Nephron progenitor cell (in vitro differentiated cells): ENCODE measurements around the gene CXCL12.
A peak's percentile ranks its signal among the peaks of the same experiment; 100 is the strongest.

Experiments used
- DNase-seq: peaks from one replicate; pipeline ENCODE4 v3.0.0; 2021
- H3K27ac Mint-ChIP-seq: 2 replicates; pipeline ENCODE4 v1.8.0; 2021; ENCODE audit warnings: mild to moderate bottlenecking, moderate library complexity, mixed read lengths
- H3K27me3 Mint-ChIP-seq: 2 replicates; pipeline ENCODE4 v1.8.0; 2021; ENCODE audit warnings: mild to moderate bottlenecking, low read depth, mixed read lengths; ENCODE audit not compliant: poor library complexity
- H3K36me3 Mint-ChIP-seq: 2 replicates; pipeline ENCODE4 v1.8.0; 2021; ENCODE audit warnings: low read depth, mixed read lengths
- H3K4me1 Mint-ChIP-seq: 2 replicates; pipeline ENCODE4 v1.8.0; 2021; ENCODE audit warnings: mixed read lengths
- H3K4me3 Mint-ChIP-seq: 2 replicates; pipeline ENCODE4 v1.8.0; 2021; ENCODE audit warnings: mild to moderate bottlenecking, moderate library complexity, mixed read lengths
- H3K9me3 Mint-ChIP-seq: 2 replicates; pipeline ENCODE4 v1.8.0; 2021; ENCODE audit warnings: mild to moderate bottlenecking, moderate library complexity, mixed read lengths
- TF ChIP-seq, protein P1 (sequence below): fragments of 200-600 bp; sonication (generic); IDR thresholded peaks from 2 replicates; pipeline ENCODE4 v1.5.0; 2021; ENCODE audit warnings: antibody characterized with exemption

Gene CXCL12

DNA sequence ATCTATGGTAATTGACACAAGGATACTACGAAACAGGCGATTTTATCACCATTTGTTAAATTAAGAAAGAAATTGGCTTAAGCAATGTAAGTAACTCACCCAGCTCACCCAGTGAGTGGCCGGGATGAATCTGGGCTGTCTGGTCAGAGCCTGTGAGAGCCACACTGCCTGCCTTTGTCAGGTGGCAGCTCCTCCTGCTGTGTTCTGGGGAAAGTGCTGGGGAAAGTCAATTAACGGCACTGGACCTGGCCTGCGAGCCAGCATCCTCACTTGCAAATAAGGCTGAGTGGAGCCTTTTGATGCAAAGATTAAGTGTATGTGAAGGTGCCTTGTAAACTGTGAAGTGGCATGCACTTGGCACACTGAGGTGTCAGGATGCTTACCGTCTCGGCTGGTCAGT is 13.4 kb upstream of the CXCL12 start:
- TF ChIP-seq, protein P1, sequence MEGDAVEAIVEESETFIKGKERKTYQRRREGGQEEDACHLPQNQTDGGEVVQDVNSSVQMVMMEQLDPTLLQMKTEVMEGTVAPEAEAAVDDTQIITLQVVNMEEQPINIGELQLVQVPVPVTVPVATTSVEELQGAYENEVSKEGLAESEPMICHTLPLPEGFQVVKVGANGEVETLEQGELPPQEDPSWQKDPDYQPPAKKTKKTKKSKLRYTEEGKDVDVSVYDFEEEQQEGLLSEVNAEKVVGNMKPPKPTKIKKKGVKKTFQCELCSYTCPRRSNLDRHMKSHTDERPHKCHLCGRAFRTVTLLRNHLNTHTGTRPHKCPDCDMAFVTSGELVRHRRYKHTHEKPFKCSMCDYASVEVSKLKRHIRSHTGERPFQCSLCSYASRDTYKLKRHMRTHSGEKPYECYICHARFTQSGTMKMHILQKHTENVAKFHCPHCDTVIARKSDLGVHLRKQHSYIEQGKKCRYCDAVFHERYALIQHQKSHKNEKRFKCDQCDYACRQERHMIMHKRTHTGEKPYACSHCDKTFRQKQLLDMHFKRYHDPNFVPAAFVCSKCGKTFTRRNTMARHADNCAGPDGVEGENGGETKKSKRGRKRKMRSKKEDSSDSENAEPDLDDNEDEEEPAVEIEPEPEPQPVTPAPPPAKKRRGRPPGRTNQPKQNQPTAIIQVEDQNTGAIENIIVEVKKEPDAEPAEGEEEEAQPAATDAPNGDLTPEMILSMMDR, result no peak
- Mint-ChIP-seq H3K27ac (no peak overlapping the region), H3K36me3 (no peaks in the 10 kb centered on the region), H3K4me3 (no peak overlapping the region), H3K9me3 (no peaks in the 10 kb centered on the region), H3K4me1 (peaks cover 75% of the 10 kb centered on the region), H3K27me3 (peaks cover 29% of the 10 kb centered on the region)
- no peak for DNase-seq

DNA sequence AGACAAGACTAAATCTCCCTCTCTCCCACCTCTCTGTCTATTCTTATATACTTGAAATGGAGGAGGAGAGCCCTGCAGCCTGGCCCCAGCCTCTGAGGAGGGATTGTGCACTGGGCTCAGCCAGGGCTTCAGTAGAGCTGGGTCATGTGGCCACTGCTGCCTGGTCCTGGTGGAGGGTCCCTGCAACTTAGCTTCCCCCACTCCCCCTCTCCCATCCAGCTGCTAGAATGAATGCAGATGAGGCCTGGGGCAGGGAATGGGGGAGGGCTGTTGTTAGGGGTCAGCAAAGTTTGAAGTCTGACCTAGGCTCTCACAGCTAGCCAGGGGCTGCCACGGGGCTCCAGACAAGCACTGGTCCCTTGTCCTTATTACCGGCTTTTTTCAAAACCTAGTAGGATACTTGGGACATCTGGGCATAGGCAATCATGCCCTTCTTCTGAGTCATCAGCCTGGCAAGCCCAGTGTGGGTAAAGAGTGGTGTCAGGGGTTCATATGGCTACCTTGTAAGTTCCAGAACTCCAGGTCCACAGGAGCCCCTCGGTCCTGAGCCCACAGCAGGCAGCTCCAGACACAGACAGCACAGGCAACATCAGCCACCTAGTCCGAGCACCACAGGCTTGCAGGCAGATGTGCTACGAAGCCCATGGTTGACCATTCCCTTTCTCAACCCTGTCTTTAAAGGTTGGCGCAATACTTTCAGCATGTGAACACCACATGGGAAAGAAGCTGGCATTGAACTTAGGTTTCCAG is 12.8 kb upstream of the CXCL12 start:
- TF ChIP-seq, protein P1, result no peak
- no peak for DNase-seq
- Mint-ChIP-seq H3K4me3 (no peak overlapping the region), H3K36me3 (no peaks in the 10 kb centered on the region), H3K27ac (no peak overlapping the region), H3K9me3 (no peaks in the 10 kb centered on the region), H3K27me3 (peaks cover 29% of the 10 kb centered on the region), H3K4me1 (peaks cover 77% of the 10 kb centered on the region)

DNA sequence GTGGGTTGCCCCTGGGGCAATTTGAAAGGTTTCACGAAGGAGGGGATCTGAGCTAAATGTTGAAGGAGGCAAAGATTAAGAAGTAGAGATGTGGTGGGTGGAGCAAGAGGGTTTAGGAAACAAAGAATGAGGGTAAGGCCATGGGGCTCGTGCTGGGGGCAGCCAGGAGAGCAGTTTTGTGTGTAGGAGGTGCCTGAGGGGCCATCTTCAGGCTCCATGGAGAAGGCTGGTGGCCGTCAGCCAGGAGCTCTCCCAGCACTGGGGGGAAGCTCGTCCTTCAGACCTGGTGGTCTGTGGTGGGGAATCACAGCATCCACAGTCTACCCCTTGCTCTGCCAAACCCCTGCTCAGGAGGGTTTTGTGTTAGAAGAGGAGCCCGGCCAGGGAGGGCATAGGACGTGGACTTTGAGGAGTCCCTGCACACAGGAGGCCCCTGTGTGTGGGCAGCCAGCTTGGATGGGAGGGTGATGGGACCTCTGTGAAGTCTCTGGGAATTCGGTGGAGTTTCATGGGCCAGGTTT is 11.8 kb upstream of the CXCL12 start:
- Mint-ChIP-seq H3K9me3 (no peaks in the 10 kb centered on the region), H3K4me1 (peaks cover 81% of the 10 kb centered on the region), H3K27ac (no peak overlapping the region), H3K36me3 (no peaks in the 10 kb centered on the region), H3K4me3 (peak overlapping the region; percentile 53), H3K27me3 (peaks cover 25% of the 10 kb centered on the region)
- DNase-seq, result no peak
- TF ChIP-seq, protein P1, result no peak

DNA sequence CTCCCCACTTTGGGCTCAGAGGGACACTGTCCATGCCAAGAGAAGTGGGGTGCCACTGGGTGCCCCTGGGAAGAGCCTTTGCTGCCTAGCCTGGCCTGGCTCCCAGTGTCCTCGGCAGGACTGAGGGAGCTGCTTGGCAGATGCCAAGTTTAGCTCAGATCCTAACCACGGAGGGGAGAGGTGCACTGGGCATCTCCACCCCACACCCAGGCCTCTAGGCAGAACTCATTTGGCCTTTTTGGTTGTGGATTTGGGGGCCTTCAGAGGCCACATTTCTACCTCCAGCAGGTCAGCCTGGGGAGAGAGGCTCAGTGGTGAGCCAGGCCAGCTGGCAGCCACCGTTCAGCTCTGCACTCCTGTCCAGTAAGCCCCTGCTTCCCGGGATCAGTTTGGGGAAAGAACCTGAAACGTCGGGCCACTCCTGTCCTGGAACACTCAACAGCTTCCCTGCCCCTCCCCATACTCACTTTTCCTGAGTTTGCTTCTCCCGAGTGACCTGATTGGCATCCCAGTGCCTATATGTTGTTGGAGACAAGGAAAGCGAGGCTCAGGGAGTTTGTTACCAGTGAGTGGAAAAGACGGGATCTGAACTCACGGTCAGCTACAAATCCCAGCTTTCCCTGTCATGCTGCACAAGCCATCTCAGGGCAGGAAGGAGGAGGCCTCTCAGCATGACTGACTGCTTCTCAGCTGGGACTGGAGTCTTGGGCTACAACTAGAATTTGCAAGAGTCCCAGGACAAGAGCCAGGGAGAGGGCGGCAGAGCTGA is 11.2 kb upstream of the CXCL12 start:
- no peak overlapping the region for H3K27ac Mint-ChIP-seq
- peak overlapping the region; percentile 1 for H3K4me3 Mint-ChIP-seq
- no peaks in the 10 kb centered on the region for H3K9me3 Mint-ChIP-seq
- peaks cover 29% of the 10 kb centered on the region for H3K27me3 Mint-ChIP-seq
- DNase-seq, result no peak
- TF ChIP-seq, protein P1, result no peak
- no peaks in the 10 kb centered on the region for H3K36me3 Mint-ChIP-seq
- peaks cover 85% of the 10 kb centered on the region for H3K4me1 Mint-ChIP-seq

DNA sequence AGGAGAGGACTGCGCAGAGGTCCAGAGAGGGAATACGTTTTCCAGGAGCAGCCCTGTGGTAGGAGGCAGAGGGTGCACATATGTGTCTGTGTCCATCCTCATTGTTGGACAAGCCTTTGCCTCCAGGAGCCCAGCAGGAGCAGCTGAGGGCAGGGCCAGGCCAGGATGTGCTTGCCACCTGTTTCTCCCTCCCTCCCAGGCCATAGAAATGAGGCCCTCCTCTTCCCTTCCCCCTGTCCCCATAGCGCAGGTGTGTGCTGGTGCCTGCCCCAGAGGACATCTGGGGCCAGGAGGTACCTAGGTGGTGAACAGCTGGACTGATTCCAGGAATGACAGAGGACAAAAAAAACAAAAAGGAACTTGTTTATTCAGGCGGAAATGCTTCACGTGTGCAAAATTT is 10.5 kb upstream of the CXCL12 start:
- Mint-ChIP-seq H3K27ac (no peak overlapping the region), H3K36me3 (no peaks in the 10 kb centered on the region), H3K4me3 (no peak overlapping the region), H3K9me3 (no peaks in the 10 kb centered on the region), H3K4me1 (peaks cover 85% of the 10 kb centered on the region), H3K27me3 (peaks cover 36% of the 10 kb centered on the region)
- TF ChIP-seq, protein P1, result no peak
- no peak for DNase-seq
